ENCODE results near the gene MCIDAS. TPM values are rescaled to one million over a fixed set of nuclear protein-coding genes. Genes with fewer than 3 reads are reported as not detected.
A peak's percentile ranks its signal among the peaks of the same experiment; 100 is the strongest.

The MCIDAS gene
- total RNA-seq, 1 donor = not detected

DNA sequence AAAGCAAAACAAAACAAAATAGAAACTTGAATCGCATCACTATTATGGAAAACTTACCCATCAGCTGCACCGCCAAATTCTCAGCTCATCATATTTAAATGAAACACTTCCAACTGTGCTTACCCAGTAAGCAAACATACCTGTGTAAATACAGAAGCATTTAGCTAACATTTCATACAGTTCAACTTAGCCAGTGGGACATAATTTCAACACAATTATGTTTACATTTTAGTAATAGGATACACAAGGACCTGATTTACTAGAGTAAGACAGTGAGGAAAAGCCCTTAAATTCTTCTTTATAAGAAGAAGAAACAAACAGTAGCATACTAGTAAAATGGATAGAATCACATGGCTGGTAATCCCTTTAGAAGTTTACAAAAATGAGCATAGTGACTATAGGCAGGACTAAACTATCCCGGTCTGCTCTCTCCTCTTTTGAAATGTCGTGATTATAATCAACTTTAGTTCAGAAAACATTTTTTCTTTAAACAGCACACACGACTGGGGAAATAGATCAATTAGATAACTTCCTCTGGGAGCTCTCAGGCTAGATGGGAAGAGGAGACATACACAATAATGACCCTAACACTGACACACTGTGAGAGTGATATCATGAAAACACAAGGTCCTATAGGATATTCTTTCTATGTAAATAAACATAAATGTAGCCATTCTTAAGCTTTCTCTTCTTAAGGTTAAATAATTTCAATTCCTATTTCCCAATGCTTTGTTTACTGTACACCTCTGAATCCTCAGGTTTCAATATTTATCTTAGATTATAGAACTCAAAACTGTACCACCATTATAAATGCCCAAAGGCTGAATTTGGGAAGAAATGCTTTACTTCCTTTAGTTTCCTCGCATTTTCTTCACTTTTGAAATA, 38.2 kb downstream of the MCIDAS start:
- peaks cover 63% of the 10 kb centered on the region for H3K27me3 ChIP-seq (ENCODE audit: insufficient read depth, low read length)
- H3K9me3 ChIP-seq (ENCODE audit: low read depth, low read length) = no peaks in the 10 kb centered on the region

DNA sequence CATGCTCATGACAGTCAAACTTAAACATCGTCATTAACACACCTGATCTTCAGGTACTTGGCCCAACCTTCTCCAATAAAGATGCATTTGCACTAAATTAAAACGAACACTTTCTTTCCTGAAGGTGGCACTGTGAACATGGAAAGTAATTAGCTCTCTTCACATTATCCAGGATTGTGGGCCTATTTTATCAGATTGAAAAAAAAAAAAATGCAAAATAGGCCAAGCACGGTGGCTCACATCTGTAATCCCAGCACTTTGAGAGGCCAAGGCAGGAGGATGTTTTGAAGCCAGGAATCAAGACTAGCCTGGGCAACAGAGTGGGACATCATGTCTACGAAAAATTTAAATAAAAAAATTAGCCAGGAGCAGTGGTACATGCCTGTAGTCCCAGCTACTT, 39.7 kb downstream of the MCIDAS start:
- Histone ChIP-seq H3K27me3 (ENCODE audit: insufficient read depth, low read length) (peaks cover 64% of the 10 kb centered on the region), H3K4me3 (ENCODE audit: low read length) (no peak overlapping the region), H3K4me1 (ENCODE audit: insufficient read depth, low read length) (no peaks in the 10 kb centered on the region), H3K9me3 (ENCODE audit: low read depth, low read length) (no peaks in the 10 kb centered on the region)

More for the DNA sequence above, 38.2 kb downstream of the MCIDAS start:
- Histone ChIP-seq H3K4me3 (ENCODE audit: low read length) (no peak overlapping the region), H3K4me1 (ENCODE audit: insufficient read depth, low read length) (no peaks in the 10 kb centered on the region)

DNA sequence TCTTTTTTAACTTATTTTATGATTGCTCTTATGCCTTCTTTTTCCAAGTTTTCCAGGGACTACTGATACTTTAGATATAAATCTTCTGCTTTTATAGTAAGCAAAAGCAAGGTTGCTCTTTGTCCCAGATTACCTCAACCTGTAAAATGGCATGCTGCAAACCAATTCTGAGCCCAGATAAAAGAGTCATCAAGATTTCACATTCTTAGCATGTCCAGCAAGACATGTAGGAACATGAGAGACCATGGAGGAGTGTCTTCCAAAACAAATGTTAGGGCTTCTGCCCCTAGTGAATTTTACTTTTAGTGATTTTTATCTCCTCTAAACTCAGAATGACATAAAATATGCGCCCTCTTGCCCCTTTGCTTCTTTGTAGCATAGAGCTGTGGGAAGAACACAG, 47.1 kb downstream of the MCIDAS start:
- H3K4me1 ChIP-seq (ENCODE audit: insufficient read depth, low read length) = peaks cover 14% of the 10 kb centered on the region
- peaks cover 88% of the 10 kb centered on the region for H3K27me3 ChIP-seq (ENCODE audit: insufficient read depth, low read length)

DNA sequence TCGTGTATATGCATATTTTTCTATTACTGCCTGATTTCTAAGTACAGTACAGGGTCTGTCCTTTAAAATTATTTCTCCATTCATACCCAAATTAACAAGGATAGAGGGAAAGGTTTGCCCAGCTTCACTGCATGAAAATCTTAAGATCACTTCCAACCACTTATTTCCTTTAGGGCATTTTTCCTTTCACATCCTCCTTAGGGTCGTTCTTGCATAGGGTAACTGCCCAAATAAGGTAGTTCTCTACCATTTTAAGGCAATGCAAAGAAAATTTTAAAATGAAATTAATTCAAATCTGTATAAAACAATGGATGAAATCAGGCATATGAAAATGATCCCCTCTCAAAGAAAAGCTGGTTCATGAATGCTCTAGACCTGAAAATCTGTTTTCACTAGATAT, 50.0 kb downstream of the MCIDAS start:
- Histone ChIP-seq H3K9me3 (ENCODE audit: low read depth, low read length) (no peaks in the 10 kb centered on the region), H3K27me3 (ENCODE audit: insufficient read depth, low read length) (peaks cover 92% of the 10 kb centered on the region), H3K4me1 (ENCODE audit: insufficient read depth, low read length) (peaks cover 32% of the 10 kb centered on the region), H3K4me3 (ENCODE audit: low read length) (no peak overlapping the region)

More for the DNA sequence above, 47.1 kb downstream of the MCIDAS start:
- no peak overlapping the region for H3K4me3 ChIP-seq (ENCODE audit: low read length)
- no peaks in the 10 kb centered on the region for H3K9me3 ChIP-seq (ENCODE audit: low read depth, low read length)

DNA sequence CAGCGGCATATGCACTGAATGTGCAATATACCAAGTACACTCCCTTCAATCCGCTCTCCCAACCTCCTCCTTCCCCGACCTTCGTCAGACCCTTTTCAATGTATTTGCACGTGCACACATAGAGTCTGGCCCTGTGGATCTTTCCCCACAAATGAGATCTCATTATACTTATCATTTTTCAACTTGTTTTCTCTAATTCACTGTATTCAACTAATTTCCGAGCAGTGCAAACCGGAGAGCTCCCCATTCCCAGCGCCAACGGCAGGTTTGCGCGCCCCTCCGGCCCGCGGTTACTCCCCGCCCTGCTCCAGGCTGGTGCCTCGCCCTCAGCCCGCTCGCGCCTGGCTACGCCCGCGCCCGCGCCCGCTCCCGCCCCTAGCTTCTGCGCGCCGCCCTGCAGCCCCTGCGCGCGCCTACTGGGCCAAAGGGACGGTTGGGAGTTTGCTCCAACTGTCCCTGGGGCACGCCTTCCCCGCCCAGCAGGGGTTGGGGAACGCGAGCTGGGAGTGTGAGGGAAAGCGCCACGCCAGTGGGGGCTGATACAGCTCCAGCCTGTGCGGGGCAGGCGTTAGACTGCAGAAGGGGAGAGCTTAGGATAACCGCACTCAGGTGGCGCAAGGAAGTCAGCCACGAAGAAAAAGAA, 50.8 kb downstream of the MCIDAS start:
- Histone ChIP-seq H3K27me3 (ENCODE audit: insufficient read depth, low read length) (peaks cover 89% of the 10 kb centered on the region), H3K4me1 (ENCODE audit: insufficient read depth, low read length) (peaks cover 33% of the 10 kb centered on the region), H3K9me3 (ENCODE audit: low read depth, low read length) (no peaks in the 10 kb centered on the region), H3K4me3 (ENCODE audit: low read length) (no peak overlapping the region)

DNA sequence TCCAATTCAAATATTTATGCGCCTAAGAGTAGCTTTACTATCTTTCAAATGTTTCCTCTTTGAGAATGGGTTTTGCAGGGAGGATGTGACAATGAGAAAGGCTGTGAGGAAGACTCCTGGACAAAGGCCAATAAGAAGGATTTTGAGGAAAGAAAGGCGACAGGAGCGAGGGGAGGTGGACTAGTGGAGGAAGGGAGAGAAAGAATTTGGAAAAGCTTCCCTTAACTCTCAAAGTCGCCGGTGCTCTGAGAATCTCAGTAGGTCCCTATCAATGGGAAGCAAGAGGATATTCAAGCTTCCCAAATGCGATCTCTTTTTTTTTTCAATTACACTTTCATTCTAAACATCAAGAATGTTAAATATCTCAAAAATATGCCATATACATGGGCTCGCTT, 51.3 kb downstream of the MCIDAS start:
- peaks cover 33% of the 10 kb centered on the region for H3K4me1 ChIP-seq (ENCODE audit: insufficient read depth, low read length)
- no peak overlapping the region for H3K4me3 ChIP-seq (ENCODE audit: low read length)
- peaks cover 90% of the 10 kb centered on the region for H3K27me3 ChIP-seq (ENCODE audit: insufficient read depth, low read length)
- H3K9me3 ChIP-seq (ENCODE audit: low read depth, low read length) = no peaks in the 10 kb centered on the region

DNA sequence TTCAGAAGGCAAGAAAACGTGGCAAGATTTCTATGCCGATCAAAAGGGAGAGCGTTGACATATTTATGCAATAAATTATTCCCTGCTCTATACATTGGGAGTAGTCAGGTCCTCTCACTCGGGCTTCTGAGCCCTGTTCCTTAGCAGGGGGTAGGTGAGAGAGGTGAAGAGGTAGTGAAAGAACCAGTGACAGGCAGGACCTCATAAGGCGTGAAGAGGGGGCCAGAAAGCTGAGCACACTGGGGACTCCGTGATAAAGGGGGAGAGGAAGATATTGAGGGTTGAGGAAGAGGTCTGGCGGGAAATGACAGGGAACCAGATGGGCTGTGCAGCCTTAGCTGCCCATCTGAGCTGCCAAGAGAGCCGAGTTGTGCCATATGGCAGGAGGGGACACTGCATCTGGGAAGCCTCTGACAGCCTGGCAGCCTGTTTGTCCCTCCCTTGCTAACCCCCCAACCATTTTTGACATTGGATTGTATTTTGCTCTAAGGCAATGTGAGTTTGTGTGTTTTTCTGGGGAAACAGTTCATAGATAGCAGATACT, 53.4 kb downstream of the MCIDAS start:
- no peaks in the 10 kb centered on the region for H3K9me3 ChIP-seq (ENCODE audit: low read depth, low read length)
- peaks cover 33% of the 10 kb centered on the region for H3K4me1 ChIP-seq (ENCODE audit: insufficient read depth, low read length)
- peak overlapping the region; percentile 34 for H3K4me3 ChIP-seq (ENCODE audit: low read length)
- H3K27me3 ChIP-seq (ENCODE audit: insufficient read depth, low read length) = peaks cover 87% of the 10 kb centered on the region

DNA sequence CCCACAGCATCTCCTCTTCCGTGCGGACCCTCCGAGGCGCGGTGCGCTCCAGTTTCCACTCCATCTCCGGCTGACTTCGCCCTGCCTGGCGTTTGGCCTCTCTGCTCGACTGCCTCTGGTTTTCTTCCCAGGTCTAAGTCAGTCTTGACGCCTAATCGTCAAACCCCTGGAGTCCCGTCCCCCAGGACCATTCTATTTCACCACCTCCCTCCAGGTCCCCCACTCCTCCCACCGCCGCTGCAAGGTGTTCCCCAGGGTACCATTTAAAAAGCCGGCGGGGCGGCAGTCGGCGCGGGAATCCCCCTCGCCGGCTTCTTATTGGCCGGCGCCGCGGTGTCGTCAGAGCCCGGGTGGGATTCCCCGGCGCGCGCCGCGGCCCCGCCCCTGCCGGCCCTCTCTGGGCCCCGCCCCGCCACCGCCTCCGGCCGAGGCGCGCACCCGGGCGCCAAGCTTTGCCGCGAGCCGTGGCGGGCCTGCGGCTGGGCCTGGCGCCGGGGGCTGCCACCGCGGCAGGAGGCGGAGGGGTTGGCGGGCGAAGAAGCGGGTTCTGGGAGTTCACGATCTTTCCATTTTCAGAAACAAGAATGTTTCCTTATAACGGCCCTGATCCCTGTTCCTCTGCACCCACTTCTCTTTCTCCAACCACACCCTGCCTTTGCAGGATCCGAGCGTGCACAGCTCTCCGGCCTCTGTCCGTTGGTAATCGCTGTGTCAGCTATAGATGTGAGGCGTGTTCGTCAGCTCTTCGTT, 54.0 kb downstream of the MCIDAS start, which contains the start of gene CDC20B:
Gene CDC20B, minus strand, starts transcription at position 241 of the 750 bp plus-strand sequence. Its CDS starts 177 bp downstream, at position 64.
- Histone ChIP-seq H3K4me3 (ENCODE audit: low read length) (peak within 1 kb of the TSS; percentile 34), H3K9me3 (ENCODE audit: low read depth, low read length) (no peaks in the 10 kb centered on the region), H3K27me3 (ENCODE audit: insufficient read depth, low read length) (peaks cover 85% of the 10 kb centered on the region), H3K4me1 (ENCODE audit: insufficient read depth, low read length) (peaks cover 33% of the 10 kb centered on the region)

DNA sequence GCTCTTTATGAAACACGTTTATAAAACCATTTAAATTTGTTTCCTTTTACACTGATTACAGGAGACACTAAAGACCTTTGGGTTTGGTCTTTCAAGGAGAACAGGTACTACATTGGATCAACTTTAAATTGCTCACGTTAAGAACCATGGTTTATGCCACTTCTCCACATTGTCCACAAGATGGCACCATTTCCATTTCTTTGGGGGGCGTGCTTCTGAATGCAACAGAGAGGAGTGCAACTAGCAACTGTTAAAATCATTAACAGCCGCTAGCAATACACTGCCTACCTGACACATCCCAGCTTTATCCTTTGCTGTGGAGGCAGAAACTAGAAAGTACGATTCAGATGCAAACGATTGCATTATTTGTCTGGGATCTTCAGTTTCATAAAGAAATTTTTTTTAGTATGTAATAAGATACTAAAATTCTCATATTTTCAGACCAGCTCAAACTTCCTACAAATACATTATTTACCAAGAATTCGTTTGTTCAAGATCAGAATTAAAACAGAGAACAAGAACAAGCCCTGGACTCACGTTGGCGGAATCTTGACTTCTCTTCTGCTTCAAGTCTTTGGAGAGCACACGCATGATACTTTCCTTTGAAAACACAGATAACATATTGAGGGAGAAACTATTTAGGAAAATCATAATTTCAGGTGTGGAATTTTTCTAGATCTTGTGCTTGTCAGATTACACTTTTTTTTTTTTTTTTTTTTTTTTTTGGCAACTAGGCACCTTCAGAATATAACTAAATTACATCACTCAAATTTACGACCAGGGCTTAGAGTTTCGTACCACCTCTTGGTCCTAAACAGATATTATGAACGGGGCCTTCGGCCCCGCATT, 54.8 kb downstream of the MCIDAS start:
- peaks cover 87% of the 10 kb centered on the region for H3K27me3 ChIP-seq (ENCODE audit: insufficient read depth, low read length)

DNA sequence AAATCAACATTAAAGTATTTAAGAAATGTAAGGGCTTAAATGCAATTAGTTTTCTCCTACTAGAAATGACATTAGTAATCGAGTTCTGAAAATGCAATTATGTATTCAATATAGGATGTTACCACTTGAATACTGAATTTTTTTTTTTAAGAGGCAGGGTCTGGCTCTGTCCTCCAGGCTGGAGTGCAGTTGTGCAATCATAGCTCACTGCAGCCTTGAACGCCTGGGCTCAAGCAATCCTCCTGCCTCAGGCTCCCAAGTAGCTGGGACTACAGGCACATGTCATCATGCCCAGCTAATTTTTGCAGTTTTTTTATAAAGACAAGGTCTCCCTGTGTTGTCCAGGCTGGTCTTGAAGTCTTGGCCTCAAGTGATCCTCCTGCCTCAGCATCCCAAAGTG, 55.6 kb downstream of the MCIDAS start:
- Histone ChIP-seq H3K4me1 (ENCODE audit: insufficient read depth, low read length) (peaks cover 28% of the 10 kb centered on the region), H3K9me3 (ENCODE audit: low read depth, low read length) (no peaks in the 10 kb centered on the region), H3K27me3 (ENCODE audit: insufficient read depth, low read length) (peaks cover 79% of the 10 kb centered on the region), H3K4me3 (ENCODE audit: low read length) (no peak overlapping the region)

More for the DNA sequence above, 54.8 kb downstream of the MCIDAS start:
- H3K9me3 ChIP-seq (ENCODE audit: low read depth, low read length) = no peaks in the 10 kb centered on the region
- H3K4me3 ChIP-seq (ENCODE audit: low read length) = peak overlapping the region; percentile 34
- H3K4me1 ChIP-seq (ENCODE audit: insufficient read depth, low read length) = peaks cover 33% of the 10 kb centered on the region

Other genes with a start within 250 kb of the MCIDAS start
- gene ESM1, start 241.7 kb downstream of the MCIDAS start, total RNA-seq = not detected
- gene GZMK, start 203.1 kb downstream of the MCIDAS start, total RNA-seq = 19.0 TPM
- 34.8 TPM for gene GZMA, start 124.7 kb downstream of the MCIDAS start, total RNA-seq
- 0.10 TPM for gene GPX8, start 67.1 kb downstream of the MCIDAS start, total RNA-seq
- not detected for gene CDC20B, start 54.1 kb downstream of the MCIDAS start, total RNA-seq
- gene CCNO, start 6.3 kb upstream of the MCIDAS start, total RNA-seq = not detected
- gene DHX29, start 80.4 kb upstream of the MCIDAS start, total RNA-seq = 23.6 TPM
- 142 TPM for gene MTREX, start 80.7 kb upstream of the MCIDAS start, total RNA-seq

Measured in mononuclear cell (primary cell).